GM21576 (cell line): ENCODE data around the gene ZDHHC19.

ENCODE experiments used
- ATAC-seq: cut with Tn5 transposase; IDR thresholded peaks from one replicate; pipeline ENCODE4 v1.9.1; 2021; ENCODE audit warnings: mild to moderate bottlenecking, moderate library complexity; ENCODE audit not compliant: unreplicated experiment

Gene ZDHHC19

GRCh38 chr3:196150481-196150880, 60.7 kb downstream of the ZDHHC19 start:
- ATAC-seq: no peak

- no peak for ATAC-seq
These were observed 61.3 kb downstream of the ZDHHC19 start for GRCh38 chr3:196149831-196150301.

- ATAC-seq: no peak
These were observed 61.8 kb downstream of the ZDHHC19 start for GRCh38 chr3:196149375-196149774.
